Measurements from ENCODE around the gene BPHL.

GRCh38 chr6:3094815-3095214, 23.7 kb upstream of the BPHL start:
- TF ChIP-seq MXI1 (IDR thresholded peaks at IDR 0.05; ENCODE audit: borderline replicate concordance, low read depth, low read length): no peak
- no peak for TF ChIP-seq CTCF (conservative IDR thresholded peaks at IDR 0.05; ENCODE audit: low read depth, low read length)
- no peak for TF ChIP-seq USF2 (IDR thresholded peaks at IDR 0.05; ENCODE audit: low read depth, low read length)
- no peak for TF ChIP-seq BHLHE40 (IDR thresholded peaks at IDR 0.05; ENCODE audit: low read depth, low read length)
- no peak for TF ChIP-seq MAZ (IDR thresholded peaks at IDR 0.05; ENCODE audit: borderline replicate concordance, low read depth, low read length)
- TF ChIP-seq POLR2A (IDR thresholded peaks at IDR 0.05; ENCODE audit: low read depth, low read length): no peak
- TF ChIP-seq CEBPB (IDR thresholded peaks at IDR 0.05; ENCODE audit: low read depth, low read length): no peak
- no peak for TF ChIP-seq RCOR1 (IDR thresholded peaks at IDR 0.05; ENCODE audit: insufficient replicate concordance, low read length)
- TF ChIP-seq RAD21 (IDR thresholded peaks at IDR 0.05; ENCODE audit: low read length): no peak
- no peak for TF ChIP-seq NFE2L2 (IDR thresholded peaks at IDR 0.05; ENCODE audit: low read depth, low read length)
- TF ChIP-seq RFX5 (IDR thresholded peaks at IDR 0.05; ENCODE audit: low read depth, low read length): no peak
- no peak for TF ChIP-seq FOS (IDR thresholded peaks at IDR 0.05; ENCODE audit: low read depth, low read length)
- TF ChIP-seq ELK1 (IDR thresholded peaks at IDR 0.05; ENCODE audit: borderline replicate concordance, low read depth, low read length): no peak

Measured in IMR-90 (cell line).